Neural cell (in vitro differentiated cells): ENCODE data around the gene MARF1. TPM values are rescaled to one million over a fixed set of nuclear protein-coding genes. Genes with fewer than 3 reads are reported as not detected.
"Not testable (repeated sequence)": the region's sequence is repeated elsewhere in the genome, so short reads cannot be mapped to it uniquely, and the experiment has no call there.

Source experiments
- H2AFZ ChIP-seq: fragments of 200-600, 300-800 bp; sonication (generic), shearing (Covaris generic); 2 replicates; pipeline ENCODE4 v1.6.0; 2014; ENCODE audit warnings: low read depth, mild to moderate bottlenecking, antibody characterized with exemption, low read length, moderate library complexity
- H3F3A ChIP-seq: fragments of 200-600 bp; shearing (Covaris generic); 2 replicates; pipeline ENCODE4 v1.6.1; 2016; ENCODE audit warnings: mild to moderate bottlenecking, moderate library complexity, mixed read lengths, antibody characterized with exemption, low read length; ENCODE audit not compliant: insufficient read depth, poor library complexity, severe bottlenecking
- H3K27ac ChIP-seq: fragments of 200-600, 300-800 bp; sonication (generic), shearing (Covaris generic); 2 replicates; pipeline ENCODE4 v1.5.1; 2014; ENCODE audit warnings: mild to moderate bottlenecking, low read length, moderate library complexity
- H3K27me3 ChIP-seq: fragments of 300-800, 200-600 bp; sonication (generic), shearing (Covaris generic); 2 replicates; pipeline ENCODE4 v1.6.0; 2014; ENCODE audit warnings: mild to moderate bottlenecking, low read depth, low read length, moderate library complexity; ENCODE audit not compliant: insufficient read depth
- H3K36me3 ChIP-seq: fragments of 300-800, 200-600 bp; sonication (generic), shearing (Covaris generic); 2 replicates; pipeline ENCODE4 v1.5.1; 2014; ENCODE audit warnings: mild to moderate bottlenecking, antibody characterized with exemption, low read length, moderate library complexity; ENCODE audit not compliant: insufficient read depth
- H3K4me2 ChIP-seq: fragments of 300-800, 200-600 bp; sonication (generic), shearing (Covaris generic); 2 replicates; pipeline ENCODE4 v1.6.0; 2014; ENCODE audit warnings: mild to moderate bottlenecking, low read length
- H3K4me3 ChIP-seq: fragments of 300-800, 200-600 bp; sonication (generic), shearing (Covaris generic); 2 replicates; pipeline ENCODE4 v1.5.1; 2014; ENCODE audit warnings: mild to moderate bottlenecking, low read length, moderate library complexity
- H3K79me2 ChIP-seq: fragments of 200-600 bp; shearing (Covaris generic); replicated peaks from 2 replicates; pipeline ENCODE4 v1.6.0; 2014; ENCODE audit warnings: mild to moderate bottlenecking, low read length, moderate library complexity; ENCODE audit not compliant: insufficient read depth
- H3K9ac ChIP-seq: fragments of 300-800, 200-600 bp; sonication (generic), shearing (Covaris generic); 2 replicates; pipeline ENCODE4 v1.6.1; 2016; ENCODE audit warnings: mild to moderate bottlenecking, low read length, mixed read lengths
- H3K9me2 ChIP-seq: fragments of 200-600 bp; shearing (Covaris generic); 2 replicates; pipeline ENCODE4 v1.6.1; 2016; ENCODE audit warnings: mild to moderate bottlenecking, low read length, mixed read lengths; ENCODE audit not compliant: insufficient read depth
- H3K9me3 ChIP-seq: fragments of 200-600, 300-800 bp; sonication (generic), shearing (Covaris generic); 2 replicates; pipeline ENCODE4 v1.6.1; 2016; ENCODE audit warnings: mild to moderate bottlenecking, mixed run types, low read length, moderate library complexity, mixed read lengths
- H4K20me1 ChIP-seq: fragments of 200-600 bp; shearing (Covaris generic); 2 replicates; pipeline ENCODE4 v1.6.1; 2016; ENCODE audit warnings: mild to moderate bottlenecking, mixed run types; ENCODE audit not compliant: insufficient read depth
- CTCF ChIP-seq: fragments of 450-650 bp; IDR thresholded peaks from 2 replicates; pipeline ENCODE4 v1.5.1; 2014; ENCODE audit warnings: antibody characterized with exemption, mild to moderate bottlenecking, moderate library complexity; ENCODE audit not compliant: poor library complexity, severe bottlenecking
- EP300 ChIP-seq: fragments of 450-650 bp; conservative IDR thresholded peaks from 2 replicates; pipeline ENCODE4 v1.6.1; 2014; ENCODE audit warnings: antibody characterized with exemption, mild to moderate bottlenecking, moderate library complexity; ENCODE audit not compliant: poor library complexity, severe bottlenecking
- EZH2 ChIP-seq: fragments of 200-600, 300-800 bp; shearing (Covaris generic), sonication (generic); IDR thresholded peaks from 2 replicates; pipeline ENCODE4 v1.6.1; 2014; ENCODE audit warnings: antibody characterized with exemption, low read length, borderline replicate concordance, mild to moderate bottlenecking; ENCODE audit not compliant: insufficient read depth, poor library complexity, severe bottlenecking
- MXI1 ChIP-seq: fragments of 450-650 bp; conservative IDR thresholded peaks from 2 replicates; pipeline ENCODE4 v1.6.1; 2014; ENCODE audit warnings: antibody characterized with exemption, mild to moderate bottlenecking; ENCODE audit not compliant: poor library complexity, severe bottlenecking
- POLR2AphosphoS5 ChIP-seq: IDR thresholded peaks from 2 replicates; pipeline ENCODE4 v1.6.1; 2012
- RAD21 ChIP-seq: fragments of 450-650 bp; conservative IDR thresholded peaks from 2 replicates; pipeline ENCODE4 v1.6.1; 2014; ENCODE audit warnings: antibody characterized with exemption, mild to moderate bottlenecking, moderate library complexity
- REST ChIP-seq: IDR thresholded peaks from 2 replicates; pipeline ENCODE4 v1.6.1; 2012; ENCODE audit warnings: borderline replicate concordance
- SMC3 ChIP-seq: fragments of 450-650 bp; conservative IDR thresholded peaks from 2 replicates; pipeline ENCODE4 v1.6.1; 2014; ENCODE audit warnings: antibody characterized with exemption, mild to moderate bottlenecking, moderate library complexity; ENCODE audit not compliant: poor library complexity
- TAF1 ChIP-seq: IDR thresholded peaks from 2 replicates; pipeline ENCODE4 v1.6.1; 2012; ENCODE audit warnings: low read depth
- polyA minus RNA-seq: library from RNA; depleted of rRNA, polyadenylated mRNA; stranded (reverse); fragments of >200 nt; gene quantifications from 2 replicates; pipeline ENCODE4 v1.2.3, GENCODE V29; 2014
- polyA plus RNA-seq: library from polyadenylated mRNA; depleted of rRNA; stranded (reverse); fragments of >200 nt; gene quantifications from 2 replicates; pipeline ENCODE4 v1.2.3, GENCODE V29; 2014

The MARF1 gene
- polyA plus RNA-seq (23.2 and 23.5 TPM in 2 replicates), polyA minus RNA-seq (26.5 and 39.5 TPM in 2 replicates)

- Histone ChIP-seq H4K20me1 (no peaks in the 10 kb centered on the region), H3K9me3 (no peaks in the 10 kb centered on the region), H3K9me2 (no peaks in the 10 kb centered on the region), H3K79me2 (peaks cover 29% of the 10 kb centered on the region), H3K4me2 (peak within 1 kb of the TSS; percentile 96), H2AFZ (peak within 1 kb of the TSS; percentile 100), H3K4me3 (peak within 1 kb of the TSS; percentile 90), H3K27ac (peak within 1 kb of the TSS; percentile 95), H3K27me3 (no peaks in the 10 kb centered on the region), H3K36me3 (peaks cover 3% of the 10 kb centered on the region), H3F3A (no peaks in the 10 kb centered on the region), H3K9ac (peak within 1 kb of the TSS; percentile 97)
- no peak for TF ChIP-seq TAF1
- peak; percentile 66 for TF ChIP-seq EP300
- TF ChIP-seq EZH2 = no peak
- TF ChIP-seq CTCF = peak; percentile 76
- TF ChIP-seq REST = no peak
- peak; percentile 43 for TF ChIP-seq RAD21
- peak; percentile 76 for TF ChIP-seq MXI1
- peak; percentile 55 for TF ChIP-seq SMC3
- peak; percentile 92 for TF ChIP-seq POLR2AphosphoS5
These were observed at the start of gene MARF1 for GRCh38 chr16:15643048-15643945. MARF1 (minus strand) TSS chr16:15643154; CDS start chr16:15639233, 3,921 bp downstream.

- not testable (repeated sequence) for H3K9ac ChIP-seq, H3K9me2 ChIP-seq, H3K27me3 ChIP-seq, H3F3A ChIP-seq, H3K79me2 ChIP-seq, H4K20me1 ChIP-seq, H3K36me3 ChIP-seq, H3K4me3 ChIP-seq, H3K4me2 ChIP-seq, H3K27ac ChIP-seq, H3K9me3 ChIP-seq, H2AFZ ChIP-seq
These were observed 49.6 kb upstream of the MARF1 start for GRCh38 chr16:15692508-15692907.
